OCI-LY3 (cell line): ENCODE results near the gene C16orf92.

Experiments used
- EZH2phosphoT487 ChIP-seq: fragments of 200-600 bp; shearing (Covaris generic); IDR thresholded peaks from 2 replicates; pipeline ENCODE4 v1.6.1; 2018; ENCODE audit warnings: antibody characterized with exemption, mixed run types, low read depth
- TF ChIP-seq, protein P1 (sequence below): fragments of 200-600, 300-600 bp; sonication (generic); IDR thresholded peaks from 2 replicates; pipeline ENCODE4 v1.5.1; 2014; ENCODE audit warnings: antibody characterized with exemption, low read length, low read depth

GRCh38 chr16:30023586-30023985 lies 588 bp downstream of the C16orf92 start:
- TF ChIP-seq, protein P1, sequence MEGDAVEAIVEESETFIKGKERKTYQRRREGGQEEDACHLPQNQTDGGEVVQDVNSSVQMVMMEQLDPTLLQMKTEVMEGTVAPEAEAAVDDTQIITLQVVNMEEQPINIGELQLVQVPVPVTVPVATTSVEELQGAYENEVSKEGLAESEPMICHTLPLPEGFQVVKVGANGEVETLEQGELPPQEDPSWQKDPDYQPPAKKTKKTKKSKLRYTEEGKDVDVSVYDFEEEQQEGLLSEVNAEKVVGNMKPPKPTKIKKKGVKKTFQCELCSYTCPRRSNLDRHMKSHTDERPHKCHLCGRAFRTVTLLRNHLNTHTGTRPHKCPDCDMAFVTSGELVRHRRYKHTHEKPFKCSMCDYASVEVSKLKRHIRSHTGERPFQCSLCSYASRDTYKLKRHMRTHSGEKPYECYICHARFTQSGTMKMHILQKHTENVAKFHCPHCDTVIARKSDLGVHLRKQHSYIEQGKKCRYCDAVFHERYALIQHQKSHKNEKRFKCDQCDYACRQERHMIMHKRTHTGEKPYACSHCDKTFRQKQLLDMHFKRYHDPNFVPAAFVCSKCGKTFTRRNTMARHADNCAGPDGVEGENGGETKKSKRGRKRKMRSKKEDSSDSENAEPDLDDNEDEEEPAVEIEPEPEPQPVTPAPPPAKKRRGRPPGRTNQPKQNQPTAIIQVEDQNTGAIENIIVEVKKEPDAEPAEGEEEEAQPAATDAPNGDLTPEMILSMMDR, result no peak
- TF ChIP-seq EZH2phosphoT487, result no peak
